Spinal cord (tissue), 10 donors: ENCODE results near the gene SPTBN4. TPM values are rescaled to one million over a fixed set of nuclear protein-coding genes. Genes with fewer than 3 reads are reported as not detected.

Experiments used
- DNase-seq, 6 donors: peaks; one replicate each; pipeline versions ENCODE4 v3.0.0 to v3.0.0-alpha.2; 2013 to 2015; ENCODE audit warnings: low spot score in 6 of 6, low read depth in 4 of 6
- H3K27ac ChIP-seq: one replicate; pipeline ENCODE4 v1.5.1; 2013; ENCODE audit warnings: low read depth, low read length, control low read depth
- H3K27me3 ChIP-seq: one replicate; pipeline ENCODE4 v1.6.1; 2013; ENCODE audit warnings: low read length; ENCODE audit not compliant: control insufficient read depth, insufficient read depth
- H3K36me3 ChIP-seq: one replicate; pipeline ENCODE4 v1.6.1; 2013; ENCODE audit warnings: low read length; ENCODE audit not compliant: control insufficient read depth, insufficient read depth
- H3K4me1 ChIP-seq: one replicate; pipeline ENCODE4 v1.6.1; 2013; ENCODE audit warnings: low read length; ENCODE audit not compliant: control insufficient read depth, insufficient read depth
- H3K4me3 ChIP-seq: one replicate; pipeline ENCODE4 v1.5.1; 2013; ENCODE audit warnings: low read depth, low read length, control low read depth
- H3K9me3 ChIP-seq: one replicate; pipeline ENCODE4 v1.6.1; 2013; ENCODE audit warnings: low read length; ENCODE audit not compliant: control insufficient read depth, insufficient read depth
- WGBS: methylation state at CpG from one replicate; pipeline ENCODE4 v1.1.5; 2013; ENCODE audit warnings: missing lambda C conversion rate; ENCODE audit not compliant: insufficient coverage; 5-methylcytosine and 5-hydroxymethylcytosine counted together
- polyA plus RNA-seq, 2 donors: library from polyadenylated mRNA; unstranded; fragments of 120-200 nt; gene quantifications; one replicate each; pipeline ENCODE4 v1.2.1, GENCODE V29; 2013; ENCODE audit not compliant: insufficient read length in 2 of 2
- total RNA-seq, 2 donors: library from RNA; depleted of rRNA in 1 of 2; stranded (reverse); fragments of 120-200 nt in 1 of 2; fragments of >200 nt in 1 of 2; gene quantifications; one replicate each; pipeline versions ENCODE4 v1.2.3 to v1.2.4, GENCODE V29; 2013 to 2014
- donor health status: healthy.

Gene SPTBN4
- total and polyA plus RNA-seq, 4 donors = 13.9 to 43.8 (median 28.1) TPM

DNA sequence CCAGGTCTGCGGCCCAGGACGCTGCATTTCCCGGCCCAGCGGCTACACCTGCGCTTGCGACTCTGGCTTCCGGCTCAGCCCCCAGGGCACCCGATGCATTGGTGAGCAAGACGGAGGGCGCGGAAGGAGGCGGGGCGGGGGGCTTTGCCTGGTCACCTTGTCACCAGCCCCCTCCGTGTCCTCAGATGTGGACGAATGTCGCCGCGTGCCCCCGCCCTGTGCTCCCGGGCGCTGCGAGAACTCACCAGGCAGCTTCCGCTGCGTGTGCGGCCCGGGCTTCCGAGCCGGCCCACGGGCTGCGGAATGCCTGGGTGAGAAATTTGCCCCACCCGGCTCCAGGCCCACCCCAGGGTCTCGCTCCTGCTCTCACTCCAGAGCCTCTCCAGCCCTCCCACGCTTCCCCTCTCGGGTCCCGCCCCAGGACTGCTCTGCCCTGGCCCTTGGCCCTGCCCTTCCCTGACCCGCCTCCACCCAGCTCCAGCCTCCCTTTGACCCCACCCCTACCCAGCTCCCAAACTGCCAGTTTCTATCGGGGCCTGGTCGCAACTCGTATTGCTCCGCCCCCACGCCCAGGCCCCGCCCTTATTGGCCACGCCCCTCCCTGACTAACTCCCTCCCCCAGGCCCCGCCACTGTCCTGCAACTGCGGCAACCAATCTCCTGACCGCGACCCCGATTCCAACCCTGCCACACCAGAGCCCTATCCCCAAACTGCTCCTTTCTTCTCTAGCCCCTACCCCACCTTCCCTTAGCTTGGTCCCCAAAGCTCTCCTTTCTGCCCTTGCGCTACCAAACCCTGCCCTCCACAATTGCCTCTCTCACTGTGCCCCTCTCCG is 143.0 kb downstream of the SPTBN4 start:
- Histone ChIP-seq H3K4me3 (peak overlapping the region; percentile 28), H3K4me1 (peaks cover 48% of the 10 kb centered on the region), H3K27ac (peak overlapping the region; percentile 61), H3K9me3 (no peaks in the 10 kb centered on the region), H3K36me3 (peaks cover 29% of the 10 kb centered on the region), H3K27me3 (peaks cover 85% of the 10 kb centered on the region)
- peak in 1 of 6 donors; percentile 60 for DNase-seq
- WGBS = 5% methylated on average over 50 of the region's 50 CpGs

DNA sequence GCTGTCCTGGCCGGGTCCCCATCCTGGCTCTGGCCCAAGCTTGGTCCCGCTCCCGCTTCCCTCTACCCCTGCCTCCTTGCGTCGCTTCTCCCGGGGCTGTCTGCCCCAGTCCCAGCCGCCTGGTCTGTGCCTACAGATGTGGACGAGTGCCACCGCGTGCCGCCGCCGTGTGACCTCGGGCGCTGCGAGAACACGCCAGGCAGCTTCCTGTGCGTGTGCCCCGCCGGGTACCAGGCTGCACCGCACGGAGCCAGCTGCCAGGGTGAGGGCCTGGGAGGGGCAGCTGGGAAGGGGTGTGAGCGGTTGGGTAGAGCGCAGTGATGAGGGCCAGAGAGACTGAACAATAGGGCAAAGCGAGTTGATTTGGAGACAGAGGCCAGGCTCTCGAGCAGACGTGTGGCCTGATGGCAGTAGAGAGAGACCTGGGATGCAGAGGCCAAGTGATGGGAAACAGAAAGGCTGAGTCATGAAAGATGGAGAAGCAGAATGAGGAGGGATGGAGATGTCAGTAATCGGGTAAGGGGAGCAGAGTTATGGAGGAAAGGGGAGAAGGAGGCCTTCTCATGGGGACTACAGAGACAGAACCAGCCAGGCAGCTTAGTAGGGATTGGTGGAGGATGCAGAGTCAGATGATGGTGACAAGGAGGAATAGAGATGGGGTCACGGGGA is 143.7 kb downstream of the SPTBN4 start:
- peaks cover 80% of the 10 kb centered on the region for H3K27me3 ChIP-seq
- H3K9me3 ChIP-seq = no peaks in the 10 kb centered on the region
- peaks cover 42% of the 10 kb centered on the region for H3K4me1 ChIP-seq
- DNase-seq = peak in 1 of 6 donors; percentile 53
- 20% methylated on average over 29 of the region's 29 CpGs for WGBS
- peaks cover 27% of the 10 kb centered on the region for H3K36me3 ChIP-seq
- no peak overlapping the region for H3K4me3 ChIP-seq
- peak overlapping the region; percentile 61 for H3K27ac ChIP-seq

DNA sequence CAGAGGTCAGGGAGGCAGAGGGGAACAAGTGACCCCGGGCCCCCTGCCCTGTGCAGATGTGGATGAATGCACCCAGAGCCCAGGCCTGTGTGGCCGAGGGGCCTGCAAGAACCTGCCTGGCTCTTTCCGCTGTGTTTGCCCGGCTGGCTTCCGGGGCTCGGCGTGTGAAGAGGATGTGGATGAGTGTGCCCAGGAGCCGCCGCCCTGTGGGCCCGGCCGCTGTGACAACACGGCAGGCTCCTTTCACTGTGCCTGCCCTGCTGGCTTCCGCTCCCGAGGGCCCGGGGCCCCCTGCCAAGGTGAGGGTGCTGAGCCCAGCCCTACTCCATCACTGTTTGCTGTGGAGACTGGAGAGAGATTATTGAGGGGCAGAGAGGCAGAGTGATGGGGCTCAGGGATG is 144.3 kb downstream of the SPTBN4 start:
- no peaks in the 10 kb centered on the region for H3K9me3 ChIP-seq
- H3K4me1 ChIP-seq = peaks cover 37% of the 10 kb centered on the region
- H3K36me3 ChIP-seq = peaks cover 27% of the 10 kb centered on the region
- no peak overlapping the region for H3K4me3 ChIP-seq
- 87% methylated on average over 15 of the region's 15 CpGs for WGBS
- DNase-seq = no peak
- H3K27me3 ChIP-seq = peaks cover 74% of the 10 kb centered on the region
- no peak overlapping the region for H3K27ac ChIP-seq

DNA sequence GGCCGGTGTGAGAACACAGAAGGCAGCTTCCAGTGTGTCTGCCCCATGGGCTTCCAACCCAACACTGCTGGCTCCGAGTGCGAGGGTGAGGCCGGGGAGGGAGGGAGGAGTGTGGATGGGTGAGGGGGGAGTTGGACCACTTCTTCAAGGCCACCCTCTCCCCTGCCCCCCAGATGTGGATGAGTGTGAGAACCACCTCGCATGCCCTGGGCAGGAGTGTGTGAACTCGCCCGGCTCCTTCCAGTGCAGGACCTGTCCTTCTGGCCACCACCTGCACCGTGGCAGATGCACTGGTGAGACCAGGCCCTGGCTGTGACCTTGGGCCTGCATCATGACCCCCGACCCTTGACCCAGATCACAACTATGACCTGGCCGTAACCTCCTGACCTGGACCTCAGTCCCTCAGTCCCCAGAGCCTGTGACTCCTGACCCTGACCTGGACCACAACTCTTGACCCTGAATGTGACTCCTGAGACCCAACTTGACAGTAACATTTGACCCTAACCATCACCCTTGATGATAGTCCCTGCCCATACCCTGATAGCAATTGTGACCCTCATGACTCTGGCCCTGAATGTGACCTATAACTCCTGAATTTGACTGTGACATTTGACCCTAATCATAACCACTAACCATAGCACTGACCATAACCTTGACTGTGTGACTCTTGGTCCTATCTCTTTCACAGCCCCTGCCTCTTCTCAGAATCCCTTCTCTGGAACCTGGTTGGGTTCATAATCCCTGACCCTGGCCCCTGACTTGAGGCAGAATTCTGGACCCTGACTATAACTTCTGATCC is 145.3 kb downstream of the SPTBN4 start:
- no peak overlapping the region for H3K4me3 ChIP-seq
- peaks cover 36% of the 10 kb centered on the region for H3K4me1 ChIP-seq
- H3K27me3 ChIP-seq = peaks cover 64% of the 10 kb centered on the region
- H3K36me3 ChIP-seq = peaks cover 28% of the 10 kb centered on the region
- no peaks in the 10 kb centered on the region for H3K9me3 ChIP-seq
- no peak for DNase-seq
- 89% methylated on average over 7 of the region's 10 CpGs for WGBS
- H3K27ac ChIP-seq = no peak overlapping the region

DNA sequence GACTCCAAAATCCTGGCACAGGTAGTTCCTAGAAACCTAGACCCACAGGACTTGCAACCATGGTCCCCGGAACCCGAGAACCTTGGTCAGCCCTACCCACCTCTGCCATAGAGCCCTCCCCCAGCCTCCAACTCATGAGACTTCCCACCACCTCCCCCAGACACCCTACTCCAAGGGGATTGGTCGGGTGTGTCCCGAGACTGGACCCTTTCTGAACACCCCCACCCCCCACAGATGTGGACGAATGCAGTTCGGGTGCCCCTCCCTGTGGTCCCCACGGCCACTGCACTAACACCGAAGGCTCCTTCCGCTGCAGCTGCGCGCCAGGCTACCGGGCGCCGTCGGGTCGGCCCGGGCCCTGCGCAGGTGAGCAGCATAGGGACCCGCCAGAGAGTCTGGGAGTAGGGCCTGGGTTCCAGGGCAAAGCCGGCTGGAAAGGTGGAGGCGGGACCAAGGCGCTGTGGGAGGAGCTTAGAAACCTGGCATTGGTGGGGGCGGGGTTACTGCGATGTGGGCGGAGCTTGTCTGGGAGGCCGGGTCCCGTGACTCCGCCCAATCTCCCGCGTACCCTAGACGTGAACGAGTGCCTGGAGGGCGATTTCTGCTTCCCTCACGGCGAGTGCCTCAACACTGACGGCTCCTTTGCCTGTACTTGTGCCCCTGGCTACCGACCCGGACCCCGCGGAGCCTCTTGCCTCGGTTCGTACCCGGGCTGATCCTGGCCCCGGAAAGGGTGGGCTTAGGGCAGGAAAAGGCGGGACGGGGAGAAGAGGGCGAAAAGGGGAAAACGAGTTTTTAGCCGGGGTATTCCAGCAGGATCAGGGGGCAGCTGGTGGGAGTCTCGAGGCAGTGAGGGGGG is 146.3 kb downstream of the SPTBN4 start:
- peaks cover 36% of the 10 kb centered on the region for H3K4me1 ChIP-seq
- DNase-seq = peak in 1 of 6 donors; percentile 41
- 21% methylated on average over 50 of the region's 50 CpGs for WGBS
- H3K27me3 ChIP-seq = peaks cover 55% of the 10 kb centered on the region
- peak overlapping the region; percentile 56 for H3K4me3 ChIP-seq
- H3K27ac ChIP-seq = peak overlapping the region; percentile 73
- no peaks in the 10 kb centered on the region for H3K9me3 ChIP-seq
- H3K36me3 ChIP-seq = peaks cover 23% of the 10 kb centered on the region

DNA sequence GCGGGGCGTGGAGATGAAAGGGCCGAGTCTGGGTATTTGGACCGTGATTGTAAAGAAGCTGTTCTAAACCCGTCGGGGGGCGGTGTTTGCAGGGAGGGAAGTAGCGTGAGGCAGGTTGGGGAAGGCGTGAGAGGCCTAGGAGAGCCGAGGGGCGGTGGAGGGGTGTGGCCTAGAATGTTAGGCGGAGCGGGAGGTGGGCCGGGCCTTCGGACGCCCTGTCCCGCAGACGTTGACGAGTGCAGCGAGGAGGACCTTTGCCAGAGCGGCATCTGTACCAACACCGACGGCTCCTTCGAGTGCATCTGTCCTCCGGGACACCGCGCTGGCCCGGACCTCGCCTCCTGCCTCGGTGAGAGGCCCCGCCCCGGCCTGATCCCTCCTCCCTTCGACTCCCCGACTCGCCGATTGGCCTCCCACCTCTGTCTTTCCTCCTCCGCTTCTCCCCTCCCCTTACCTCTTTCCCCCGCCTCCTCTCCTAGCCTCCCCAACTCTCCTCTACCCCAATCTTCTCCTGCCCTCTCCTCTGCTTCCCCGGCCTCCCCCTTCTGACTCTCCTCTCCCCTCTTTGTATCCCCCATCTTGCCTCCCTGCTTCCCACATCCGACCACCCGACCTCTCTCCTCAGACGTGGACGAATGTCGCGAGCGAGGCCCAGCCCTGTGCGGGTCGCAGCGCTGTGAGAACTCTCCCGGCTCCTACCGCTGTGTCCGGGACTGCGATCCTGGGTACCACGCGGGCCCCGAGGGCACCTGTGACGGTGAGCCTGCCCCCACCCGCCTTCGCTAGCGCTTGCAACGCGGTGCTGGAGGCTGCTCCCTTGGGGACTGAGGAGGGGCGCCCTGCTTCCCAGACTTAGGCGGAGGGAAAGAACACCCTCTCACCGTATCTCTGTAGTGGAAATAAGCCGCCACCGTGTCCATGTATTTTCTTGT is 147.2 kb downstream of the SPTBN4 start:
- Histone ChIP-seq H3K27ac (peak overlapping the region; percentile 73), H3K36me3 (peaks cover 21% of the 10 kb centered on the region), H3K4me3 (peak overlapping the region; percentile 56), H3K27me3 (peaks cover 46% of the 10 kb centered on the region), H3K4me1 (peaks cover 36% of the 10 kb centered on the region), H3K9me3 (no peaks in the 10 kb centered on the region)
- peak in 1 of 6 donors; percentile 70 for DNase-seq
- WGBS = 11% methylated on average over 65 of the region's 67 CpGs

DNA sequence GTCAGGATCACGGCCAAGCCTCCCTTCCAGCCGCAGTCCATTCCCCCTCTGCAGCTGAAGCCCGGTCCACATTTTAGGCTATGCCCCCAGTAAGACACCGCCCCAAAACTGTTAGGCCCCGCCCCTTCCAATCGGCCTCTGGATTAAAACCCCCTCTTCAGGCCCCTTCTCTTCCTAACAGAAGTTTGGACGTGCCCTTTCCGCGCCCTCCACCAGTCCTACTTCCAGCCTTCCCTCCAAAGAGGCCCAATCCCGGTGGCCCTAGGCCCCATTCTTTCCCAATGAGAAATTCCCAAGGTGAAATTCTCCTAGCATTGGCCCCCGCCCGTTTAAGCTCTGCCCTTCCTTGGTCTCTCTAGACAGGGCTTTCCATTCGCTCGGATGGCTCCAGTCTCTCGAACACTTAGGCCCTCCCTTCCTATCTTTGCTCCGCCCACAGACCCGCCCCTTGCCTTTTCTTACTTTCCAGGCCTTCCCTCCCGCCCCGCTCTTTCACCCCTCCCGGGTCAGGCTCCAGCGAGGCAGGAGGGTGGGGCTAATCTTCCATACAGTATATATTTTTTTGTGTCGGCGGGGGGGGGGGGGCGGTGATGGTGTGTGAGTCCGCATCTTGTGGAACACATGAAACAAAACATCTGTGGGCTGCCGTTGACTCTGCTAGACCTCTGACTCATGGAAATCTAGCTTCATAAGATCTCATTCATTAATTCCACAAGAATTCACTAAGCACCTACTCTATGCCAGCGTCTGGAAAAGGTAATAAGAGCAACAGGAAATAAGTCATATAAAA is 148.0 kb downstream of the SPTBN4 start:
- H3K27ac ChIP-seq = peak overlapping the region; percentile 73
- peak in 2 of 6 donors; percentile 57 to 67 for DNase-seq
- H3K4me3 ChIP-seq = peak overlapping the region; percentile 56
- WGBS = 24% methylated on average over 16 of the region's 27 CpGs
- H3K27me3 ChIP-seq = peaks cover 38% of the 10 kb centered on the region
- H3K4me1 ChIP-seq = peaks cover 30% of the 10 kb centered on the region
- H3K9me3 ChIP-seq = no peaks in the 10 kb centered on the region
- H3K36me3 ChIP-seq = peaks cover 23% of the 10 kb centered on the region

DNA sequence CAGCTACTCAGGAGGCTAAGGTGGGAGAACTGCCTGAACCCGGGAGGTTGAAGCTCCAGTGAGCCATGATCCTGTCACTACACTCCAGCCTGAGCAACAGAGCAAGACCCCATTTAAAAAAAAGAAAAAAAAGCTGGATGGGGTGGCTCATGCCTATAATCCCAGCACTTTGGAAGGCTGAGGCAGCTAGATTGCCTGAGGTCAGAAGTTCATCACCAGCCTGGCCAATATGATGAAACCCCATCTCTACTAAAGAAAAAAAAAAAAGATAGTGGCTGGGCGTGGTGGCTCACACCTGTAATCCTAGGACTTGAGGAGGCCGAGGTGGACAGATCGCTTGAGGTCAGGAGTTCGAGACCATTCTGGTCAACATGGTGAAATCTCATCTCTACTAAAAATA is 149.4 kb downstream of the SPTBN4 start:
- Histone ChIP-seq H3K9me3 (no peaks in the 10 kb centered on the region), H3K27ac (no peak overlapping the region), H3K4me1 (peaks cover 21% of the 10 kb centered on the region), H3K36me3 (peaks cover 22% of the 10 kb centered on the region), H3K27me3 (peaks cover 27% of the 10 kb centered on the region), H3K4me3 (no peak overlapping the region)
- DNase-seq = no peak
- no CpG with 5 or more reads among the region's 5 CpGs for WGBS
